Endothelial cell (in vitro differentiated cells): ENCODE results near the gene ROR2. TPM values are rescaled to one million over a fixed set of nuclear protein-coding genes. Genes with fewer than 3 reads are reported as not detected.
A peak's percentile ranks its signal among the peaks of the same experiment; 100 is the strongest.

Source experiments
- DNase-seq: peaks from one replicate; pipeline ENCODE4 v3.0.0; 2021; ENCODE audit warnings: low spot score
- H3K27ac Mint-ChIP-seq: one replicate; pipeline ENCODE4 v1.8.0; 2021; ENCODE audit warnings: mixed read lengths, inconsistent platforms; ENCODE audit not compliant: unreplicated experiment
- H3K27me3 Mint-ChIP-seq: one replicate; pipeline ENCODE4 v1.8.0; 2021; ENCODE audit warnings: mild to moderate bottlenecking, moderate library complexity, mixed read lengths, inconsistent platforms; ENCODE audit not compliant: unreplicated experiment
- H3K36me3 Mint-ChIP-seq: one replicate; pipeline ENCODE4 v1.8.0; 2021; ENCODE audit warnings: mild to moderate bottlenecking, low read depth, mixed read lengths, inconsistent platforms; ENCODE audit not compliant: unreplicated experiment
- H3K4me1 Mint-ChIP-seq: one replicate; pipeline ENCODE4 v1.8.0; 2021; ENCODE audit warnings: mild to moderate bottlenecking, mixed read lengths, inconsistent platforms; ENCODE audit not compliant: unreplicated experiment
- H3K4me3 Mint-ChIP-seq: one replicate; pipeline ENCODE4 v1.8.0; 2021; ENCODE audit warnings: mild to moderate bottlenecking, mixed read lengths, inconsistent platforms; ENCODE audit not compliant: unreplicated experiment
- H3K9me3 Mint-ChIP-seq: one replicate; pipeline ENCODE4 v1.8.0; 2021; ENCODE audit warnings: mixed read lengths, inconsistent platforms; ENCODE audit not compliant: unreplicated experiment
- total RNA-seq: library from RNA; stranded (reverse); fragmentation: NEBNext Ultra II Directional; extraction: Animal tissue kit (Norgen Biotek cat#: 25700); gene quantifications from one replicate; pipeline ENCODE4 v1.2.1, GENCODE V29; 2021; ENCODE audit not compliant: unreplicated experiment
- TF ChIP-seq, protein P1 (sequence below): fragments of 200-600 bp; sonication (generic); IDR thresholded peaks from one replicate; pipeline ENCODE4 v1.5.0; 2021; ENCODE audit warnings: antibody characterized with exemption; ENCODE audit not compliant: unreplicated experiment

Gene ROR2
- total RNA-seq, 1 donor from 2014 or later, result 3.5 TPM

DNA sequence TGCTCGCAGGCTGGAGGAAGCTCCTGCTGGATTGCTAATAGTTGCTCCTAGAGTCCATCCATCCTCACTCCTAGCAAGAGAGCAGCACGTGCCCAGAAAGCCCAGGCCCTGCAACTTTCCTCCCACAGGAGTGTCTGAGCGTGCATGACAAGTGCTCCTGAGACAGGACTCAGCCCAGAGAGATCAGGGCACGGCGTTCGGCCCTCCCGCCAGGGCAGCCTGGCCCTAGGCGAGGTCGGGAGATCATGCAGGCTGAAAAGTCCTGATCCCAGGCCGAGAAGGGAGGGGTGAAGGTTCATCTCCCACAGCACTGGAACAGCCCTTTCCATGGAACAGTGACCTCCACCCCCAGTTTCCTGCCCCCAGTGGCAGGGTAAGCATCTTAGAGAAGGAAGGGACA is 94.8 kb downstream of the ROR2 start:
- TF ChIP-seq, protein P1, sequence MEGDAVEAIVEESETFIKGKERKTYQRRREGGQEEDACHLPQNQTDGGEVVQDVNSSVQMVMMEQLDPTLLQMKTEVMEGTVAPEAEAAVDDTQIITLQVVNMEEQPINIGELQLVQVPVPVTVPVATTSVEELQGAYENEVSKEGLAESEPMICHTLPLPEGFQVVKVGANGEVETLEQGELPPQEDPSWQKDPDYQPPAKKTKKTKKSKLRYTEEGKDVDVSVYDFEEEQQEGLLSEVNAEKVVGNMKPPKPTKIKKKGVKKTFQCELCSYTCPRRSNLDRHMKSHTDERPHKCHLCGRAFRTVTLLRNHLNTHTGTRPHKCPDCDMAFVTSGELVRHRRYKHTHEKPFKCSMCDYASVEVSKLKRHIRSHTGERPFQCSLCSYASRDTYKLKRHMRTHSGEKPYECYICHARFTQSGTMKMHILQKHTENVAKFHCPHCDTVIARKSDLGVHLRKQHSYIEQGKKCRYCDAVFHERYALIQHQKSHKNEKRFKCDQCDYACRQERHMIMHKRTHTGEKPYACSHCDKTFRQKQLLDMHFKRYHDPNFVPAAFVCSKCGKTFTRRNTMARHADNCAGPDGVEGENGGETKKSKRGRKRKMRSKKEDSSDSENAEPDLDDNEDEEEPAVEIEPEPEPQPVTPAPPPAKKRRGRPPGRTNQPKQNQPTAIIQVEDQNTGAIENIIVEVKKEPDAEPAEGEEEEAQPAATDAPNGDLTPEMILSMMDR, result no peak
- peaks cover 13% of the 10 kb centered on the region for H3K4me1 Mint-ChIP-seq
- no peaks in the 10 kb centered on the region for H3K27me3 Mint-ChIP-seq
- H3K9me3 Mint-ChIP-seq, result no peaks in the 10 kb centered on the region
- no peak overlapping the region for H3K27ac Mint-ChIP-seq
- no peak for DNase-seq
- H3K4me3 Mint-ChIP-seq, result no peak overlapping the region
- no peaks in the 10 kb centered on the region for H3K36me3 Mint-ChIP-seq

DNA sequence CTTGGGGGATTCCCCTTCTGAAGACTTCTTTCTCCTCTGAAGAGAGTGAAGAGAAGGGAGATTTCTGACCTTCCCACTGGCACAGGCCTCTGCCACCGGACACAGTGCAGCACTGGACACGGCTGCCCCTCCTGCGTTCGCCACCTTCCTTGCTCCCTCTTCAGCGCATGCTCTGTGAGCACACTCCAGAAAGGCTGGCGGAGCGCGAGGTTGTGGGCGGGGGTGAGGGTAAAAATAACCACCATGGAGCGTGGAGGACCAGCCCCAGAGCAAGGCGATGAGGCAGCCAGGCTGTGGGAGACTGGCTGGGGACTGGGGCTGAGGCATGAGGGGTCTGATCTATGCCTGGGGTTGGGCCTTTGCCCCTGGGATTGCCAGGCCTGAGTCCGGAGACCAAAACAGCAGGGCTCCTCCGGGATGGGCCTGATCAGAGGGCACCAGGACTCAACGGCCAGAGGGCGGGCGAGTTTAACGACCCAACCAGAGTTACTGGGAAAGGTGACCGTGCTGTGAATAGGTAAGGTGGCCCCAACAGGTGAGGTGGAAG is 97.2 kb downstream of the ROR2 start:
- no peak for DNase-seq
- Mint-ChIP-seq H3K9me3 (no peaks in the 10 kb centered on the region), H3K4me3 (no peak overlapping the region), H3K27me3 (no peaks in the 10 kb centered on the region), H3K36me3 (no peaks in the 10 kb centered on the region), H3K4me1 (peaks cover 7% of the 10 kb centered on the region), H3K27ac (no peak overlapping the region)
- TF ChIP-seq, protein P1, result no peak

DNA sequence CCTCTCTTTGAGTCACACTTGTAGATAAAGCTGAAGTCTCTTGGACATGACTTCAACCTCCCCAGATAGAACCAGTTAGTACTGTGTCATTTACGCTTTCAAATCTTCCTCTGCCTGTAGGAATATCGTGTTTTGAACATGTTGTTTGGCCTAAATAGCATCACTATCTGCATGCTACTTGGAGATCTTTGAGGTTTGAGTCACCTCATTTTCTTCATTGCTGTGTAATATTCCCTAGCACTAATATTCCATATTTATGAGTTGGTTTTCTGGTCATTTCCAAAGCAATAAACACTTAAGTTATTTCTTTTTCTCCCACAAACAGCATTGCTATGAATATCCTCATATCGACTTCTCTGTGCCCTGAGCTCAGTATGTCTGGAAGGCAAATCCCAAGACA is 100.3 kb downstream of the ROR2 start:
- H3K4me3 Mint-ChIP-seq, result no peak overlapping the region
- no peaks in the 10 kb centered on the region for H3K9me3 Mint-ChIP-seq
- no peak overlapping the region for H3K27ac Mint-ChIP-seq
- TF ChIP-seq, protein P1, result no peak
- H3K27me3 Mint-ChIP-seq, result no peaks in the 10 kb centered on the region
- no peak for DNase-seq
- H3K4me1 Mint-ChIP-seq, result no peaks in the 10 kb centered on the region
- no peaks in the 10 kb centered on the region for H3K36me3 Mint-ChIP-seq

DNA sequence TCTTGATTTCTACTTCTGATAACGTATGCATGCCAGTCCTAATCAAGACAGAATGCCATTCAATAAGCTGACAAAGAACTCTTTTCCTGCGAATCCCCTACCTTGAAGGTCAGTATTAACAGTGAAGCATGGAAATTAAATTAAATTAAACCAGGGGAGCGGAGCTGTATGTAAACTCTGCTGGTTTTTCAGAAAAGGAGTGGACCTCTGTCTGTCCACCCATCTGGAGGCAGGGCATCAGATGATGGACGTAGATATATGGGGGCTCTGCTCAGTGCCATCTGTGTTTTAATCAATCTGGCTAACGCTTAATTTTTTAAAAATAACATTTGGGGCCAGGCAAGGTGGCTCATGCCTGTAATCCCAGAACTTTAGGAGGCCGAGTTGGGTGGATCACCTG is 101.9 kb downstream of the ROR2 start:
- Mint-ChIP-seq H3K4me3 (no peak overlapping the region), H3K4me1 (no peaks in the 10 kb centered on the region), H3K36me3 (no peaks in the 10 kb centered on the region), H3K27ac (no peak overlapping the region), H3K27me3 (no peaks in the 10 kb centered on the region), H3K9me3 (no peaks in the 10 kb centered on the region)
- DNase-seq, result no peak
- TF ChIP-seq, protein P1, result no peak

DNA sequence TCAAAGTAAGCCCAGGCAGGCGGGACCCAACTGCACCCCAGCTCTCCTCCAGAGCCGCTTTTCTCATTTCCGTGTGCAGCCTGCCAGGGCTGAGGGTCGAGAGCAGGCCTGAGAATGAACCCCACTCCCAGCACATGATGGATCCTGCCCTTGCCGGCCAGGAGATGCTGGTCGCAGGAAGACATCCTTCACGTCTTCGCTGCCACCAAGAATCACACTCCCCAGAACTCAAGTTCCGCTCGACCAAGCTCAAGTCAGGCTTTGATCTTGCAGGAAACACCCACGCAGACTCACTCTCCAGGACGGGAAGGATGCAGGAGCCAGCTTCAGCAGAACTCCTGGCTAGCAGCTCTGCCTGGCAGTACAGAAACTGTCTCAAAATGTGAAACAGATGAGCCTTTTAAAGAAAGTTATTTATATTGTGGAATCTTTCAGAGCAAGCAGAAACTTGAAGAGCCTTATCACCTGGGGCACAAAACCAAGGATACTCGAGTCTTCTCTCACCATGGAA is 102.4 kb downstream of the ROR2 start:
- Mint-ChIP-seq H3K27me3 (no peaks in the 10 kb centered on the region), H3K36me3 (no peaks in the 10 kb centered on the region), H3K4me1 (no peaks in the 10 kb centered on the region), H3K4me3 (no peak overlapping the region), H3K9me3 (no peaks in the 10 kb centered on the region), H3K27ac (no peak overlapping the region)
- TF ChIP-seq, protein P1, result no peak
- DNase-seq, result peak; percentile 30
